ENCODE data around the gene TBC1D19.

TBC1D19 gene

GRCh38 chr4:26785312-26785711, 201.4 kb downstream of the TBC1D19 start:
- no peak for DNase-seq

- DNase-seq = no peak
Observed at GRCh38 chr4:26785810-26786209, 201.9 kb downstream of the TBC1D19 start.

GRCh38 chr4:26786916-26787315, 203.0 kb downstream of the TBC1D19 start:
- no peak for DNase-seq

GRCh38 chr4:26787461-26788340, 203.8 kb downstream of the TBC1D19 start:
- DNase-seq = no peak

- DNase-seq = no peak
Observed at GRCh38 chr4:26788341-26788733, 204.5 kb downstream of the TBC1D19 start.

GRCh38 chr4:26789208-26789607, 205.3 kb downstream of the TBC1D19 start:
- DNase-seq = no peak

GRCh38 chr4:26791346-26791745, 207.5 kb downstream of the TBC1D19 start:
- DNase-seq = no peak

GRCh38 chr4:26792639-26793038, 208.8 kb downstream of the TBC1D19 start:
- DNase-seq = no peak

- DNase-seq = no peak
Observed at GRCh38 chr4:26793735-26794134, 209.9 kb downstream of the TBC1D19 start.

- DNase-seq = no peak
Observed at GRCh38 chr4:26796081-26796480, 212.2 kb downstream of the TBC1D19 start.

GRCh38 chr4:26802790-26803189, 218.9 kb downstream of the TBC1D19 start:
- DNase-seq = no peak

GRCh38 chr4:26803211-26803861, 219.5 kb downstream of the TBC1D19 start:
- peak; percentile 49 for DNase-seq

GRCh38 chr4:26804451-26804850, 220.6 kb downstream of the TBC1D19 start:
- DNase-seq = no peak

- DNase-seq = no peak
Observed at GRCh38 chr4:26804925-26805324, 221.0 kb downstream of the TBC1D19 start.
